Measurements from ENCODE around the gene GDPD4.

- TF ChIP-seq HDAC2 (IDR thresholded peaks at IDR 0.05) = no peak
- TF ChIP-seq CTCF (IDR thresholded peaks at IDR 0.05) = no peak
Measured at GRCh38 chr11:77320351-77320750, 18.9 kb upstream of the GDPD4 start.
